ACHN (cell line): ENCODE data around the gene KCTD15.
A peak's percentile ranks its signal among the peaks of the same experiment; 100 is the strongest.
"Not testable (repeated sequence)": the region's sequence is repeated elsewhere in the genome, so short reads cannot be mapped to it uniquely, and the experiment has no call there.

Experiments
- DNase-seq: peaks from one replicate; pipeline ENCODE4 v3.0.0-alpha.2; 2015
- in situ Hi-C: cut with HindIII; loops from 2 replicates; pipeline ENCODE4 v1.10.0; 2017; ENCODE audit warnings: low sequenced_read_pairs, low pct_ligation_motif_present, low pct_unique_long_range_greater_than_20kb

The KCTD15 gene

DNA sequence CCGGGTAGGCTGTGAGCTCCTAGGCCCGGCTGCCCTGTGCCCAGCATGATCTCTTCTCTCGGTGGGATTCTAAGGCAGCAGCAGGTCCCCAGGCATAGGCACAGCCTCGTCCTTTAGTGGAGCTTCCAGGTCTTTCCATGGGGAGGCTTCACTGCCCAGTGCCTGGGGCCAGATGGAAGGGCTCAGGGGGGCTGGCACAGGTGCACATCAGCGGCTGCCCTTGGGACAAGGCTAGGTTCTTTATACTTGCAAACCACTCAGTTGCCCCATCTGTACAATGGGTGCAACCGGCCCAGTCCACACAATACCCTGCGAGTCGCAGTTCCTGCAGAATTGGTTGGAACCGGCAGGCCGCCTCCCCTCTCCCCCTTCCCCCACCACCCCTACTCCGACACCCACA lies 14.2 kb downstream of the KCTD15 start:
- DNase-seq, result no peak
- in situ Hi-C loops, result no loop called here

DNA sequence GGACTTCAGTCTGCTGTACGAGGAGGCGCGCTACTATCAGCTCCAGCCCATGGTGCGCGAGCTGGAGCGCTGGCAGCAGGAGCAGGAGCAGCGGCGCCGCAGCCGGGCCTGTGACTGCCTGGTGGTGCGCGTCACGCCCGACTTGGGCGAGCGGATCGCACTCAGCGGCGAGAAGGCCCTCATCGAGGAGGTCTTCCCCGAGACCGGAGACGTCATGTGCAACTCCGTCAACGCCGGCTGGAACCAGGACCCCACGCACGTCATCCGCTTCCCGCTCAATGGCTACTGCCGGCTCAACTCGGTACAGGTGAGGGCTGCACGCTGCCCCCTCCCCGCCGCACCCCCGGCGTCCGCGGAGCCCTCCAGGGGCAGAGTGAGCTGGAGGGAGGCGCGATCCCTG lies 14.6 kb downstream of the KCTD15 start:
- in situ Hi-C loops, result no loop called here
- DNase-seq, result no peak

DNA sequence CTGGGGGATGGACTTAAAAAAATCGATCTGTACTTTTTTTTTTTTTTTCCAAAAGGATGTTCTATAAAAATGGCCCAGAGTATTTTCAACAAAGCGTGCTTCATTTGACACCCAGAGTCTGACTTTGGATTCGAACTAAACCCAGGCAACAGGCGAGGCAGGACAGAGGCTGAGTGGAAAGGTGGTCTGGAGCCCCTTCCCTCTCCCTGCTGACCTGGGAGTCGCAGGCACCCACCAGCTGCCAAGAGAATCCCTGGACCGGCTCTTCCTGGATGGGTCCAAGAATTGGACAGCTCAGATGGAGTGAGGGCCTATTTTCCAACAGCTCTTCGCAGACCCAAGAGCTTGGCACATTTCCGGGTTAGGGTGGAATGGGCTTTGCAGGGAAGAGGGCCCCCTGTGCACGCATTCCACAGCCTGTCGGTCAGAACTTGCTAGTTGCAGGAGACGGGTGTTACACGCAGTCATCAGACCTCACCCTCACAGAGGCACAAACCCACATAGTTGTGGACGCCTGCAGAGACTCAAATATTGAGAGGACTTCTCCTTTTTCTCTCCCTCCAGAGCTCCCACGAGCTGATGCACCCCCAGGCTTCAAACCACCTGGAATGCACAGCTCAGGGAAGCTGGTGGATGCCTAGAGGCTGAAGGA lies 15.2 kb downstream of the KCTD15 start:
- in situ Hi-C loops, result no loop called here
- DNase-seq, result no peak

DNA sequence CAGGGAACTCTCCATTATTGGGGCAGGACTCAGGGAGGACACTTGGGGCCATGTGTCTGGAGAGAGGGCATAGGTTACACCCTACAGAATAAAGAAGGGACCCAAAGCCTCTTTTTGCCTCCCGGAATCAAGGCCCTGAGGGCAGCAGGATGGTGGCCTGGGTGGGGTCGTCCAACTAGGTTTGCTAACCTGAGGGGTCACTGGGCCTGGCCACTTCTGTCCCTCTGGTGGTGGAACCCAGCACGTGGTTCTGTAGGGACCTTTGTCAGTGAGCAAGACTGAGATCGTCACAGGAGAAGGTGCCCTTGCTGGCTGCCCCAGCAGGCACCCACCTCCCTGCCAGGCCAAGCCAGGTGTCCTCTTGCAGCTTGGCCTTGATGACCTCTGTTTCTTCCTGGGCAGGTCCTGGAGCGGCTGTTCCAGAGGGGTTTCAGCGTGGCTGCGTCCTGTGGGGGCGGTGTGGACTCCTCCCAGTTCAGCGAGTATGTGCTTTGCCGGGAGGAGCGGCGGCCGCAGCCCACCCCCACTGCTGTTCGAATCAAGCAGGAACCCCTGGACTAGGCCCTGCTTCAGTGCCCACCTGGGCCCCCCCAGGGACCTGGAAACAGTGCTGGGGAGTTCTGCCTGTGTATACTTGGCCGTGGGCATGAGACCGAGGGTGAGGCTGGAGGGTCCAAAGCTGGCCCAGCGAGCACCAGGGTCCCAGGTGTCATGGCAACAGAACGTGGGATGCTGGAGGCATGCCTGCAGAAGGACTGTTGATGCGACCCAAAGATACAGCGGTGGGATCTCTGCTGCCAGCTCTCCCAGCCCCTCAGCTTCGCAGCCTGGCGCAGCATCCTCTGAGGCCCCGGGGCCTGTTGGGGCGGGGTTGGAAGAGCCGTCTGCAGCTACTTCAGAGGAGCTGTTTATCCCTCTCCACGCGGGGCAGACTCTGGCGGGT lies 16.0 kb downstream of the KCTD15 start:
- no peak for DNase-seq
- in situ Hi-C loops, result no loop called here

DNA sequence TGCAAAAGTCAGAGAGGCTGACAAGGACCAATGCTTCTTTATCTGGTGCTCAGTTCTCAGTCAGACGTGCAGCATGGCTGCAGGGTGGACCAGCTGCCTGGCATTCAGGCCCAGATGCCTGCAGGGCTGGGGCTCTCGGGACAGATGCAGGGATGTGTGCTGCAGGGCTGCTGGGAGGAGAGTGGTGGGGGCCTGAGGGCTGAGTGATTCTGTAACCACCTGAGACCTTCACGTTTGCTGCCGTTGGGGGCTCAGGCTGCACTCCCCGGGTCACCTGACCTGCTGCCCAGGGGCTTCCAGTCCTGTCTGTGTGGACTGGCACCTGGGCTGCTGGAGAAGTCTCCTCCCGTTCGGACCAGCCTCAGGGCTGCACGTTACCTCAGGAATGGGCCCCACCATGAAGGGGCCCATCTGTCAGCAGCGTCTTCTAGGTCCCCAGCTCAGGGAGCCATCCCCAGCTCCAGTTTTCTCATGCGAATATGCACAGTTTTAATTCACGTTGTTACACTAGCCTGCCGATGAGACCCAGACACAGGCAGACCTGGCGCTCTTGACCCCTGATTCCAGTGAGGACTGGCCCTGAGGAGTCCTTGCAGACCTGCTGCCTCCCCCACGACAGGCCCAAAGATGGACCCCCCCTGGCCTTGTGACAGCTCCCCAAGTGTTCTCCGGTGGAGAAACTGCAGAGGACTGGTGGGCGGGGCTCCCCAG lies 16.9 kb downstream of the KCTD15 start:
- in situ Hi-C loops, result no loop called here

DNA sequence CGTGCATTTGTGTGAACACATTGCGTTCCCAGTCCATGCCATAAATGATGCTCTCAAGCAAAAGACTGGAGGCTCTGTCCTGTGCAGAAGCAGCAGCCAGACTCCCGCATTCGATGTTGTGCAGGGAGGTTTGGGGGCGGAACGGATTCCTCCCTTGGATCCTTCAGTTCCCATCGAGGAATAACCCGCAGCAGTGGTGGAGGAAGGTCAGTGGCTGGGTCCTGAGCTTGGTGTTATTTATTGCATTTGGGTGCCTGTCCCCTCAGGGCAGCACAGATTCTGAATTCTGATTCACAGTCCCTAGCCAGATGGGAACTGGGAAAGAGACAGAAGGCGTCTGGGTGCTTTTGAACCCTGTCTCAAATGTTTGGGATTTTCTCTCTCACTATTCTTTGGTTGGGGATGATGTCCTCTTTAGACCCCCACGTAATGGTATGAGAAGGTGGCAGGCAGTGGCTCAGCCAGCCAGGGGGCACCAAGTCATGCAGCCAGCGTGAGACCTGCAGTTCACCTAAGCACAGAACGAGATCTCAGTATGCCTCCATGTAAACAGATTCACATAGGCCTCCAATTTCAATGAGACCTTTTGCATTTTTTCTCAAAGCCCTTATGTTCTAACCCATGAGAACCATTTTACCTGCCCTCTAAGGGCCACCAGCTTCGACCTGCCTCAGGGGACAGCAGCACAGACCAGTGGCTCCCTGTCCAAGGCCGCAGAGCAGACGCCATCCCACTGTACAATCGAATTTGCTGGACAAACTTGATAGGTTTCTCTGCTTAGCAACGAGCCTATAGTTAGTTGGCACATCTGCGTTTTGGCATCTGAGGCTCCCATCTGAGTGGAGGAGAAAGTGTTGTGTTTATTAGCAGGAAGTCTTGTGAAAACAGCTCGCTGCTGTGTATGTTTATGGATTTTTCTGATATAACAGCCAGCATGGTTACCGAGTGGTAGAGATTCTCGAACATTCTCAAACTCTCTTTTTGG lies 17.8 kb downstream of the KCTD15 start:
- in situ Hi-C loops, result no loop called here
- no peak for DNase-seq

More for the DNA sequence above, 16.9 kb downstream of the KCTD15 start:
- DNase-seq, result no peak

DNA sequence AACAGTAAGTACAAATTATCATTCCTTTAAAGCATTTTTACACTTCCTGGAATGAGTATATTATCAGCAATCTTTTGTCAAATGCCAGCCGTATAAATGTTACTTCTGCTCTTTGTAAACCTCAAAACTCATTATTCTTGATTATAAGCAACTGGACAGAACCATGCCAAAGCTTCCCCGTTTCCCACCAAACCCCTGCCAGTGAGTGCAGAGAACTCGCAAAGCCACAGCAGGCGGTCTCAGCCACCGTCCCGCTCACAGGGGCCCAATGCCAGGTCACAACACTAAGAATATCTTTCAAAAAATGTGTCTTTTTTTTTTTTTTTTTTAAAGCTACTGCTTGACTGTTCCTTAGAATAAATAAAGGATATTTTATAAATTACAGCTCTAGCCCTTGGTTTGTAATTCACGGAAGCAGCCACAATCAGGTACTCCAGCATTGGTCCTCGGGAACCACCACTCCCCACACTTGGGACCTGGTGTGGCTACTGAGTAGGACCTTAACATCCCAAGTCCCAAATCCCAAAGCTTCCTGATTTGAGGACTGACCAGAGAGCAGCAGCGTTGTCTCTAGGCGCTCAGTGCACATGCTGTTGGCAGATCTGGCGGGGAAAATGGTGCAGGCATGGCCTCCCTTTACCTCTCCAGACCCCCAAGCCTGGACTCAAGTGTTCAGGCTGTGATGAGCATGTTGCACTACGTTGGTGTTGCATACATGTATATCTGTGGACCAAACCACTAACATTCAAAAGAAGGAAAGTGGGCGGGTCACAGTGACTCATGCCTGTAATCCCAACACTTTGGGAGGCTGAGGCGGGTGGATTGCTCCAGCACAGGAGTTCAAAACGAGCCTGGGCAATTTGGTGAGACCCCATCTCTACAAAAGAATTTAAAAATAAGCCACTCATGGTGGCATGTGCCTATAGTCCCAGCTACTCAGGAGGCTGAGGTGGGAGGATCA lies 19.0 kb downstream of the KCTD15 start:
- in situ Hi-C loops, result no loop called here
- DNase-seq, result no peak

DNA sequence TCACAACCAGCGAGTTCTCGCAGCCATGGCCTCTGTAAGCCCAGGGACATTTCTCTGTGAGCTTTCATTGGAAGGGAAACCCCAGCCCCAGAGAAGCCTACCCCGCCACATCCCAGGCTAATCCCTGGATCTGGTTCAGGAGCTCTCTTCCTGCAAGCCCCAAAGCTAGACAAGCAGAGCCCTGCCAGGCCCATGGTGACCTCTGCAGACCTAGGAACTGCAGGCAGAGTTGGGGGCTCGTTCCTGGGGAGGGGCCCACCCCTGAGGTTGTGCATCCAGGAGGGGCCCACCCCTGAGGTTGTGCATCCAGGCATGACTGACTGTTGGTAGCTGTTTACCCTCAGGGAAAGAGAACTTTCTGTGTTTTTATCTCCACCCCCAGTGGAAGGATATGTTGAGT lies 21.7 kb downstream of the KCTD15 start:
- no peak for DNase-seq
- in situ Hi-C loops, result no loop called here

DNA sequence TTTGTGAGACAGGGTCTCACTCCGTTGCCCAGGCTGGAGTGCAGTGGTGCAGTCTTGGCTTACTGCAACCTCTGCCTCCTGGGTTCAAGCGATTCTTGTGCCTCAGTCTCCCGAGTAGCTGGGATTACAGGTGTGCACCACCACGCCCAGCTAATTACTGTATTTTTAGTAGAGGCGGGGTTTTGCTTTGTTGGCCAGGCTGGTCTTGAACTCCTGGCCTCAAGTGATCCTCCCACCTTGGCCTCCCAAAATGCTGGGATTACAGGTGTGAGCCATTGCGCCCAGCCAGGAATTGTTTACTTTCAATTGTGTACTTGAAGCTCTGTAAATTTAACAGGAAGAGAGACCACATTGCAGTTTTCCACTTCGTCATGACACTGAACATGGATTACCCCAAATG lies 22.4 kb downstream of the KCTD15 start:
- in situ Hi-C loops, DNase-seq: not testable (repeated sequence)

DNA sequence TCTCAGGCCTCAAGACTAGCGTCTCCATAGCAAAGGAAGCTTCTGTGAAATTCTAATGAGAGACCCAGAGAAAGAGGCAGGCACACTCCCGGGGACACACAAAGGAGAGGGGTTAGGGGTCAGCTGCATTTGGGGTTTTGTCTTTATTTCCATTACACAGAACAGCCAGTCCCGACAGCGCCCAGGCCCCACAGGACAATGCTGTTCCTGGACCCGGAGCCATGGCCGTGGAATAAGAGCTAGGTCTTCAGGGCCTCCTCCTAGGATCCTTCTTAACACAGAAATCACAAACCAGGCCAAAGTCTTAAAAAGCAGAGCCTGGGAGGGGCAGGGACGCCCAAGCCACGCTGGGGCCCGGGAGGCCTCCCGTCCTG lies 22.8 kb downstream of the KCTD15 start:
- in situ Hi-C loops, result no loop called here
- no peak for DNase-seq

DNA sequence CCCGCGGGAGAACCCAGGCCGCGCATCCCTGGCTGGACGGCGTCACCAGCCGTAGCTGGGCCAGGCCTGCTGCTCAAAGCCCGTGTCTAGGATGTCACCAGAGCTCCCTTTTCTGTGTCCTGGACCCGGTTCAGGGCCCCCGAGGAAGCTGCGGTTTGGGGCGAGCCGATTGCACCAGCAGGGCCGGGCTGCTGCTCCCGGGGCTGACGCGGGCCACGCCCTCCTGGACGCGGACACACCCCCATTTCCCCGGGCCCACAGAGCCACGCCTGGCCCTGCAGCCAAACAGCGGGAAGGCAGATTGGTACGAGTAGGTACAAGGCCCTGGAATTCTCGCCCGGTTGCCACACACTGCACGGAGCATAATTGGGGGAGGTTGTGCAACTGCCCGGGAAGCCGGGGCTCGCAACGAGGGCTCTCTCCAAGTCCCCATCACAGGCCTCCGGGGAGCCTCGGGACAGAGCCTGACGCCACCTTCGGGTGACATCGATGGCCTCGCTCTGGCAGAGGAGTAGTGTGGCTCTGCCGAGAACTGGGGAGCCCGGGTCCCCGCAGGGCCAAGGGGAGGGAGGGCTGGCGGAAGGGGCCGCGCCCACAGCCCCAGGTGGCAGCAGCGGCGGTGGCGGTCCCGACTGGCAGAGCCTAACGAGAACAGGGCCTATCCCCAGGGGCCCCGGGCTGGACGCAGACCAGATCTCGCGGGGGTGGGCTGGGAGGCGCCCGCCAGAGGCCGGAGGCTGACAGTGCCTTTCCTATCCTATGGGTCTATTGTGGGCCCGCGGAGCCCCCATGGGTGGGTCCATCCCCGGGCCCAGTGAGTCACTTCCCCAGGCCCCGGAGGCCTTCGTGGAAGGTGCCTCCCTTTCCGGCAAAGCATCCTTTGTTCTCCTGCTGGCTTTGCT lies 23.5 kb downstream of the KCTD15 start:
- peak; percentile 55 for DNase-seq
- in situ Hi-C loops, result no loop called here

DNA sequence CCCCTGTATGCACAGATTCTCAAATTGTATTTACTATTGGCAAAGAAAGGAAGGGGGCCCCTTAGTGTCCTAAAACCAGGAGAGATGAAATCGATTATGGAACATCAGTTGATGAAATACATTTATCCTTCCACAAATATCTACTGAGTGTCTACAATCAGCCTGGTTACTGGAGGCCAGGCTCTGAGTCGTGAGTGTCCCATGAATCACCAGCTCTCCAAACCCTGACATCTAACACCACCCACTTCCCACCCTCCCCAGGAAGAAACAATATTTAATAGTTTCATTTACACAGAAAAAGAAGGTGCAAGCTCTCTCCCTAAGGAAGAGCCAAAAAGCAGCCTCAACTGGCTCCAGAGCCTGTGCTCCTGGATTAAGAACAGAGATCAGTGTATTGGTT lies 25.2 kb downstream of the KCTD15 start:
- DNase-seq, result no peak
- in situ Hi-C loops, result no loop called here

DNA sequence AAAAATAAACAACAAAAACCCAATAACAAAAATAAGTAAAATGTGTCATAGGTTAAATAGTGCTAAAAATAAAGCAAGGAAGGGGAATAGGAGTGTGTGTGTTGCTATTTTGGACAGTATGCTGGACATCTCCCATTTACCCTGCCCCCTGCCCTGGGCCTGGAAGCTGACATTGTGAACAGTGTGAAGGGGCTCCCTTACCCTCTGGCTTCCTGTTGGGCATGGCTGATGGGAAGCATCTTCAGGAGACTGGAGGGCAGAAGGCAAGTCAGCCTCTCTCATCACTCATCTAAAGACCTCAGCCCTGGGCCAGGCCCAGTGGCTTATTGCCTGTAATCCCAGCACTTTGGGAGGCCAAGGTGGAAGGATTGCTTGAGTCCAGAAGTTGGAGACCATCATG lies 26.7 kb downstream of the KCTD15 start:
- DNase-seq, result no peak
- in situ Hi-C loops, result no loop called here

DNA sequence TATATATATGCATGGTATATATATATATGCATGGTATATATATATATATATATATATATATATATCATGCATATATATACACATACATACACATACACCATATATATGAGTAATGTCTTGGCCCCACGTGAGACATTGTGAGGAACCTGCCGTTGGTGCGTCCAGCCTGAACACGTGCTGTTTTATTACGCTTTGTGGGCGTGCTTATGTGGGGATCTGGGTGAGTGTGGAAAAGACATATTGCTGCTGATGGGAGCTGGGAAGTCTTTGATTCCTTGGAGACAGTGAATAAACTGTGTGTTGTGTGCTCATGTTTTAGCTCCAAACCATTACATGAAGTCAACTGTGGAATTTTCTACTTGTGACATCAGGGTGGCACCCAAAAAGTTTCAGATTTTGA lies 28.9 kb downstream of the KCTD15 start:
- in situ Hi-C loops, result no loop called here
- DNase-seq, result no peak

DNA sequence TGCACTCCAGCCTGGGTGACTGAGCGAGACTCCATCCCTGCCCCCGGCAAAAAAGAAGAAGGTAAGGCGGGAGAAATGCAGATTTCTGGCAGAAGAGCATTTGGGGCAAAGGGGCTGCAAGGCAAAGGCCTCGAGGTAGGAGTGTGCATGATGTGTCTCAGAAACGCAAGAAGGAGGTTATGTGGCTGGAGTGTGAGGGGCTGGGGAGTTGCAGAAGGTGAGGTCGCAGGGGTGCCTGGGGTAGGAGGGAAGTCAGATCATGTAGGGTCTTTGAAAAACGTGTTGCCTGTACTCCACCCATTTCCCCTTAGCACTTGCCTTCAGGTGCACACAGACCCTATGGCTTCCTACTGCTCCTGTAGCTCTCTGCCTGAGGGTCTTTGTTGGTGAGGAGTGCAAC lies 29.9 kb downstream of the KCTD15 start:
- in situ Hi-C loops, result no loop called here

DNA sequence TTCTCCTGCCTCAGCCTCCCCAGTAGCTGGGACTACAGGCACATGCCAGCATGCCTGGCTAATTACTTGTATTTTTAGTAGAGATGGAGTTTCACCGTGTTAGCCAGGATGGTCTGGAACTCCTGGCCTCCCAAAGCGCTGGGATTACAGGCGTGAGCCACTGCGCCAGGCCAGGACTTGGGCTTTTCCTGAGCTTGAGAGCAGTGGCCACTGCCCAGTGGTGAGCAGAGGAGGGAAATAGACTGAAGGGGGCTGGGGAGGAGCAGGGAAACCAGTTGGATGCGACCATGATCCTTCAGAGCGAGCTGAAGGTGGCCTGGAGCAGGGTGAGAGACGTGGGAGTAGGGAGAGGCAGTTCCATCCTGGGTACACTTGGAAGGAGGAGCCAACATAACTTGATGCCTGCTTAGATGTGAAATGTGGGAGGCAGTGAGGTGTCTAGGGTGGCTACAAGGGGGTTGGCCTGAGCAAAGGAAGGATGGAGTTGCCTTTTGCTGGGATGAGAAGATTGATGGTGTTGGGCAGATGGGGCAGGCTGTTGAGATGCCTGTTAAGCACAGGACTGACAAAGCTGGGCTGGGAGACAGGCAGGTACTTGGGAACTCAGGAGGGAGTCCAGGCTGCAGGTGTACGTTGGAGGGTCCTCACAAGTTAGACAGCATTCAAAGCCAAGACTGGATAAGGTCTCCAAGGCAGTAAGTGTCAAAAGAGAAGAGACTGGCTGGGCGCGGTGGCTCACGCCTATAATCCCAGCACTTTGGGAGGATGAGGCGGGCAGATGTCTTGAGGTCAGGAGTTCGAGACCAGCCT lies 31.8 kb downstream of the KCTD15 start:
- in situ Hi-C loops, result no loop called here
- DNase-seq, result no peak

More for the DNA sequence above, 29.9 kb downstream of the KCTD15 start:
- DNase-seq, result no peak
